HL-60 (cell line): ENCODE results near the gene TOMM20.

ENCODE experiments used
- CTCF ChIP-seq: IDR thresholded peaks from one replicate; pipeline ENCODE4 v1.5.1; 2011; ENCODE audit warnings: low read length, control low read depth, inconsistent platforms; ENCODE audit not compliant: insufficient read depth
- GABPA ChIP-seq: IDR thresholded peaks from 2 replicates; pipeline ENCODE4 v1.6.1; 2012; ENCODE audit warnings: low read depth
- POLR2AphosphoS5 ChIP-seq: IDR thresholded peaks from 2 replicates; pipeline ENCODE4 v1.6.1; 2012; ENCODE audit warnings: low read depth
- REST ChIP-seq: IDR thresholded peaks from 2 replicates; pipeline ENCODE4 v1.6.1; 2012; ENCODE audit warnings: low read depth; ENCODE audit not compliant: insufficient replicate concordance
- SPI1 ChIP-seq: IDR thresholded peaks from 2 replicates; pipeline ENCODE4 v1.6.1; 2012; ENCODE audit warnings: low read depth, mild to moderate bottlenecking, borderline replicate concordance

GRCh38 chr1:235112297-235113182 is 16.1 kb downstream of the TOMM20 start:
- no peak for TF ChIP-seq CTCF
- TF ChIP-seq REST: no peak
- no peak for TF ChIP-seq POLR2AphosphoS5
- no peak for TF ChIP-seq GABPA
- TF ChIP-seq SPI1: no peak
